Measurements from ENCODE around the gene PLCG2. TPM values are rescaled to one million over a fixed set of nuclear protein-coding genes. Genes with fewer than 3 reads are reported as not detected.
A peak's percentile ranks its signal among the peaks of the same experiment; 100 is the strongest.
"Not testable (repeated sequence)": the region's sequence is repeated elsewhere in the genome, so short reads cannot be mapped to it uniquely, and the experiment has no call there.

The PLCG2 gene
- total RNA-seq, 1 experiment from 2014 or later: 3.5 TPM

DNA sequence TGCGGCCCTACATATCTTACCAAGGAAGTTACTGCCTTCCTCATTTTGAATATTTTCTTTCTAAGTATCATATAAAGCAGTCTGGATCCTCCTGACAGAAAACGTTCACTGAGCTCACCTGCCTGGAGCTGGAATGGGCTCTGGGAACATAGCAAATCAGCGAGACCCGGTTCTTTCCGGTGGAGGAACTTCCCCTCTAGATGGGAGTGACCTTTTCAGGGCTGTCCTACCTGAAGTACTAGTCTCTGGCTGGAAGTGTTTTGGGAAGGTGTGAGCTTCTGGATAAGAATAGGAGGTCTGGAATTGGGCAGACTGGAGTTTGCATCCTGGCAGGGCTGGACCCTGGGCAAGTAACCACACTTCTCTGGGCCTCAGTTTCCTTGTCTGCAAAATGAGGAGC is 152.8 kb downstream of the PLCG2 start:
- Histone ChIP-seq H3K4me3 (ENCODE audit: low read length) (no peak overlapping the region), H3K4me2 (ENCODE audit: low read length) (no peak overlapping the region), H3K79me2 (ENCODE audit: low read length) (no peaks in the 10 kb centered on the region), H3F3A (ENCODE audit: low read length, unreplicated experiment) (no peaks in the 10 kb centered on the region), H3K9ac (ENCODE audit: low read length) (no peak overlapping the region), H2AFZ (ENCODE audit: low read length) (no peak overlapping the region), H3K9me3 (ENCODE audit: low read length) (no peaks in the 10 kb centered on the region), H3K9me2 (replicated peaks; ENCODE audit: low read length) (no peaks in the 10 kb centered on the region), H3K27me3 (ENCODE audit: low read length) (no peaks in the 10 kb centered on the region), H3K4me1 (ENCODE audit: insufficient read depth, low read length) (no peaks in the 10 kb centered on the region), H3K27ac (ENCODE audit: low read length) (no peak overlapping the region), H3K36me3 (ENCODE audit: low read depth, low read length) (no peaks in the 10 kb centered on the region), H4K20me1 (ENCODE audit: low read length) (no peaks in the 10 kb centered on the region)
- TF ChIP-seq, protein P1, sequence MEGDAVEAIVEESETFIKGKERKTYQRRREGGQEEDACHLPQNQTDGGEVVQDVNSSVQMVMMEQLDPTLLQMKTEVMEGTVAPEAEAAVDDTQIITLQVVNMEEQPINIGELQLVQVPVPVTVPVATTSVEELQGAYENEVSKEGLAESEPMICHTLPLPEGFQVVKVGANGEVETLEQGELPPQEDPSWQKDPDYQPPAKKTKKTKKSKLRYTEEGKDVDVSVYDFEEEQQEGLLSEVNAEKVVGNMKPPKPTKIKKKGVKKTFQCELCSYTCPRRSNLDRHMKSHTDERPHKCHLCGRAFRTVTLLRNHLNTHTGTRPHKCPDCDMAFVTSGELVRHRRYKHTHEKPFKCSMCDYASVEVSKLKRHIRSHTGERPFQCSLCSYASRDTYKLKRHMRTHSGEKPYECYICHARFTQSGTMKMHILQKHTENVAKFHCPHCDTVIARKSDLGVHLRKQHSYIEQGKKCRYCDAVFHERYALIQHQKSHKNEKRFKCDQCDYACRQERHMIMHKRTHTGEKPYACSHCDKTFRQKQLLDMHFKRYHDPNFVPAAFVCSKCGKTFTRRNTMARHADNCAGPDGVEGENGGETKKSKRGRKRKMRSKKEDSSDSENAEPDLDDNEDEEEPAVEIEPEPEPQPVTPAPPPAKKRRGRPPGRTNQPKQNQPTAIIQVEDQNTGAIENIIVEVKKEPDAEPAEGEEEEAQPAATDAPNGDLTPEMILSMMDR (conservative IDR thresholded peaks at IDR 0.05; ENCODE audit: low read depth, low read length): no peak
- TF ChIP-seq EZH2phosphoT487 (IDR thresholded peaks at IDR 0.05; ENCODE audit: borderline replicate concordance, low read length) (no peak), EZH2 (IDR thresholded peaks at IDR 0.05; ENCODE audit: low read length, unreplicated experiment) (no peak)
- CTCF ChIA-PET: no interaction called here
- DNase-seq (no peak), ATAC-seq (no peak)
- intact Hi-C loops (cut with micrococcal nuclease): no loop called here
- POLR2A ChIA-PET (ENCODE audit: unreplicated experiment): interaction anchor here (0.6 kb wide), 1 partner anchor 40 kb away, joined by 3 read pairs; no protein-coding TSS in a partner anchor
- no TSS peak for BruUV-seq (replicated peaks)

DNA sequence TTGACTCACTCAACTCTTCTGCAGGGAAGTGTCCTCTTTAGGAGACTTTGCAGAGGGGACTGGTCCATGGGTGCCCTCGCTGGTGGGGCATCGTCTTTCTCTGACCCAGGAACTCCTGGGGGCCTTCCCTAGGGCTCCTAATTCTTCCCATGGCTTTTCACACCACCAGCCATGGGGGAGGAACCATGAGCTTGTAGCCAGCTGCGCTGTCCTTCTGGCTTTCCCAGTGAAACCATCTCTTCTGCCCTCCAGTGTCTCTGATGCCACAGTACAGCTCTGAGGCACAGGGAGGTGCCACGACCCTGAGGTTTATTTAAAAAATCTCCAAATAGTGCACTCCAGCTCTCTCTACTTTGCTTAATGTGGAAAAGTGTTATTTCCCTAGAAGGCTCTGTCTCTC is 153.6 kb downstream of the PLCG2 start:
- no peak overlapping the region for H3K4me2 ChIP-seq (ENCODE audit: low read length)
- POLR2A ChIA-PET (ENCODE audit: unreplicated experiment): no interaction called here
- H3K4me1 ChIP-seq (ENCODE audit: insufficient read depth, low read length): no peaks in the 10 kb centered on the region
- BruUV-seq (replicated peaks): no TSS peak
- H3K9me3 ChIP-seq (ENCODE audit: low read length): no peaks in the 10 kb centered on the region
- no peaks in the 10 kb centered on the region for H3K36me3 ChIP-seq (ENCODE audit: low read depth, low read length)
- intact Hi-C loops (cut with micrococcal nuclease): no loop called here
- no peaks in the 10 kb centered on the region for H4K20me1 ChIP-seq (ENCODE audit: low read length)
- H3K79me2 ChIP-seq (ENCODE audit: low read length): no peaks in the 10 kb centered on the region
- H3K4me3 ChIP-seq (ENCODE audit: low read length): no peak overlapping the region
- H3K9ac ChIP-seq (ENCODE audit: low read length): no peak overlapping the region
- DNase-seq: no peak
- TF ChIP-seq EZH2 (IDR thresholded peaks at IDR 0.05; ENCODE audit: low read length, unreplicated experiment): no peak
- TF ChIP-seq, protein P1 (conservative IDR thresholded peaks at IDR 0.05; ENCODE audit: low read depth, low read length): peak; percentile 18; the same call in 1 of the 2 replicates
- H3K27ac ChIP-seq (ENCODE audit: low read length): no peak overlapping the region
- no peak for ATAC-seq
- H3F3A ChIP-seq (ENCODE audit: low read length, unreplicated experiment): no peaks in the 10 kb centered on the region
- H3K9me2 ChIP-seq (replicated peaks; ENCODE audit: low read length): no peaks in the 10 kb centered on the region
- CTCF ChIA-PET: no interaction called here
- no peak overlapping the region for H2AFZ ChIP-seq (ENCODE audit: low read length)
- H3K27me3 ChIP-seq (ENCODE audit: low read length): no peaks in the 10 kb centered on the region

DNA sequence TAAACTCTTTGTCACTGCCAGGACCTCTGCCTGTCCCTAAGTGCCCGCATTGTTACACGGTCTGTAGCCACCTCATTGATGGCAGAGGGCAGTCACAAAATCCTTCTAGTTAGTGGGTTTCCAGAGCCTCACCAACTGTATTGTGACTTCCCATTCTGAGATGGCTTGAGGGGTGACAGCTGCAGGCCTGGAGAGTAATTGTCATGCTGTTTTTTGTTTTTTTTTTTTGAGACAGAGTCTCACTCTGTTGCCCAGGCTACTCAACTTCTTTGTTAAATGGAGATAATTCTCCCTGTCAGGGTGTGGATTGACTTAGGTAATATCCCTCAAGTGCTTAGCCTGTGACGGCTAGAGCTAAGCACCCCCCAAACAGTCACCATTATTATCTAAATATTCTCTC is 154.3 kb downstream of the PLCG2 start:
- Histone ChIP-seq H3K9me2 (replicated peaks; ENCODE audit: low read length) (no peaks in the 10 kb centered on the region), H3K36me3 (ENCODE audit: low read depth, low read length) (no peaks in the 10 kb centered on the region), H4K20me1 (ENCODE audit: low read length) (no peaks in the 10 kb centered on the region), H3K79me2 (ENCODE audit: low read length) (no peaks in the 10 kb centered on the region), H3K4me3 (ENCODE audit: low read length) (no peak overlapping the region), H3K27ac (ENCODE audit: low read length) (no peak overlapping the region), H2AFZ (ENCODE audit: low read length) (no peak overlapping the region), H3F3A (ENCODE audit: low read length, unreplicated experiment) (no peaks in the 10 kb centered on the region), H3K9me3 (ENCODE audit: low read length) (no peaks in the 10 kb centered on the region), H3K27me3 (ENCODE audit: low read length) (no peaks in the 10 kb centered on the region), H3K9ac (ENCODE audit: low read length) (no peak overlapping the region), H3K4me2 (ENCODE audit: low read length) (no peak overlapping the region), H3K4me1 (ENCODE audit: insufficient read depth, low read length) (no peaks in the 10 kb centered on the region)
- BruUV-seq (replicated peaks): no TSS peak
- TF ChIP-seq, protein P1 (conservative IDR thresholded peaks at IDR 0.05; ENCODE audit: low read depth, low read length): no peak
- TF ChIP-seq EZH2 (IDR thresholded peaks at IDR 0.05; ENCODE audit: low read length, unreplicated experiment) (no peak), EZH2phosphoT487 (IDR thresholded peaks at IDR 0.05; ENCODE audit: borderline replicate concordance, low read length) (no peak)
- ChIA-PET CTCF (no interaction called here), POLR2A (ENCODE audit: unreplicated experiment) (no interaction called here)
- DNase-seq: no peak
- no peak for ATAC-seq
- intact Hi-C loops (cut with micrococcal nuclease): no loop called here

DNA sequence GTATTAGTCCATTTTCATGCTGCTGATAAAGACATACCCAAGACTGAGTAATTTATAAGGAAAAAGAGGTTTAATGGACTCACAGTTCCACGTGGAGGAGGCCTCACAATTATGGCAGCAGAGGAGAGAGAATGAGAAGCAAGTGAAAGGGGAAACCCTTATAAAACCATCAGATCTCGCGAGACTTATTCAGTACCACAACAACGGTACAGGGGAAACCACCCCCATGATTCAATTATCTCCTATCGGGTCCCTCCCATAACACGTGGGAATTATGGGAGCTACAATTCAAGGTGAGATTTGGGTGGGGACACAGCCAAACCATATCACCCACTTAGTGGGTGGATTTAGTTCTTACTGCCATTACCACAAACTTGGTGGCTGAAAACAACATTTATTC is 155.6 kb downstream of the PLCG2 start:
- H3F3A ChIP-seq (ENCODE audit: low read length, unreplicated experiment); BruUV-seq (replicated peaks); H3K9me2 ChIP-seq (replicated peaks; ENCODE audit: low read length); H3K36me3 ChIP-seq (ENCODE audit: low read depth, low read length); intact Hi-C loops (cut with micrococcal nuclease); DNase-seq; H3K9me3 ChIP-seq (ENCODE audit: low read length); H3K9ac ChIP-seq (ENCODE audit: low read length); H3K27ac ChIP-seq (ENCODE audit: low read length); H2AFZ ChIP-seq (ENCODE audit: low read length); H3K27me3 ChIP-seq (ENCODE audit: low read length); H3K79me2 ChIP-seq (ENCODE audit: low read length); ATAC-seq; POLR2A ChIA-PET (ENCODE audit: unreplicated experiment); H3K4me2 ChIP-seq (ENCODE audit: low read length); H3K4me1 ChIP-seq (ENCODE audit: insufficient read depth, low read length); CTCF ChIA-PET; H4K20me1 ChIP-seq (ENCODE audit: low read length); H3K4me3 ChIP-seq (ENCODE audit: low read length): not testable (repeated sequence)
